Type B pancreatic cell (in vitro differentiated cells): ENCODE results near the gene CDHR4. TPM values are rescaled to one million over a fixed set of nuclear protein-coding genes. Genes with fewer than 3 reads are reported as not detected.

Experiments
- DNase-seq: peaks from one replicate; pipeline ENCODE4 v3.0.0; 2021; ENCODE audit warnings: mixed read lengths; ENCODE audit not compliant: unreplicated experiment; ENCODE audit errors: extremely low spot score
- H3K27ac Mint-ChIP-seq: 2 replicates; pipeline ENCODE4 v1.8.0; 2021; ENCODE audit warnings: mild to moderate bottlenecking, mixed read lengths
- H3K27me3 Mint-ChIP-seq: 2 replicates; pipeline ENCODE4 v1.8.0; 2021; ENCODE audit warnings: mixed read lengths
- H3K36me3 Mint-ChIP-seq: 2 replicates; pipeline ENCODE4 v1.8.0; 2021; ENCODE audit warnings: mixed read lengths
- H3K4me1 Mint-ChIP-seq: one replicate; pipeline ENCODE4 v1.8.0; 2021; ENCODE audit warnings: mixed read lengths; ENCODE audit not compliant: unreplicated experiment
- H3K4me3 Mint-ChIP-seq: 2 replicates; pipeline ENCODE4 v1.8.0; 2021; ENCODE audit warnings: mild to moderate bottlenecking, mixed read lengths
- H3K9me3 Mint-ChIP-seq: 2 replicates; pipeline ENCODE4 v1.8.0; 2021; ENCODE audit warnings: mixed read lengths
- total RNA-seq: library from RNA; stranded (reverse); gene quantifications from 2 replicates; pipeline ENCODE4 v1.2.1, GENCODE V29; 2021; ENCODE audit warnings: low replicate concordance
- TF ChIP-seq, protein P1 (sequence below): fragments of 200-600 bp; sonication (generic); conservative IDR thresholded peaks from 2 replicates; pipeline ENCODE4 v1.5.0; 2021; ENCODE audit warnings: antibody characterized with exemption, mild to moderate bottlenecking

Gene CDHR4
- total RNA-seq, 1 donor from 2014 or later, result 0.29 TPM

DNA sequence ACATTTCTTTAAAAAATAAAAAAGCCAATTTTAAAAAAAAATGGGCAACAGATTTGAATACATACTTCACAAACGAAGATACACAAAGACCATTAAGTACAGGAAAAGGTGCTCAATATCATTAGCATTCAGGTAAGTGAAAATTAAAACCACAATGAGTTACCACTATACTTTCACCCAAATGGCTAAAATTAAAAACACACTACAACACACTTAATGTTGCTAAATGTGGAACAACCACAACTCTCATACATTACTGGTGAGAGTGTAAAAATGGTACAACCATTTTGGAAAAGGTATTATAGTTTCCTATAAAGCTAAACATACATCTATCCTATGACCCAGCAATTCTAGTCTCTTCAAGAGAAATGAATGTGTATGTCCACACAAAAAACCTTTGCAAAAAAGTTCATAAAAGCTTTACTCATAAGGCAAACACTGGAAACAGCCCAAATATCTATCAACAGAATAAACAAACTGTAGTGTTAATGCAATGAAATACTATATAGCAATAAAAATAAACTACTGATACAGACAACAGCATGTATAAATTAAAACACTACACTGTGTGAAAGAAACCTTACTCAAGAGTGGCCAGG is 28.2 kb downstream of the CDHR4 start:
- H3K36me3 Mint-ChIP-seq, result peaks cover 3% of the 10 kb centered on the region
- no peak overlapping the region for H3K27ac Mint-ChIP-seq
- no peak overlapping the region for H3K4me3 Mint-ChIP-seq
- DNase-seq, result no peak
- no peaks in the 10 kb centered on the region for H3K9me3 Mint-ChIP-seq
- H3K4me1 Mint-ChIP-seq, result no peaks in the 10 kb centered on the region
- no peaks in the 10 kb centered on the region for H3K27me3 Mint-ChIP-seq
- TF ChIP-seq, protein P1, sequence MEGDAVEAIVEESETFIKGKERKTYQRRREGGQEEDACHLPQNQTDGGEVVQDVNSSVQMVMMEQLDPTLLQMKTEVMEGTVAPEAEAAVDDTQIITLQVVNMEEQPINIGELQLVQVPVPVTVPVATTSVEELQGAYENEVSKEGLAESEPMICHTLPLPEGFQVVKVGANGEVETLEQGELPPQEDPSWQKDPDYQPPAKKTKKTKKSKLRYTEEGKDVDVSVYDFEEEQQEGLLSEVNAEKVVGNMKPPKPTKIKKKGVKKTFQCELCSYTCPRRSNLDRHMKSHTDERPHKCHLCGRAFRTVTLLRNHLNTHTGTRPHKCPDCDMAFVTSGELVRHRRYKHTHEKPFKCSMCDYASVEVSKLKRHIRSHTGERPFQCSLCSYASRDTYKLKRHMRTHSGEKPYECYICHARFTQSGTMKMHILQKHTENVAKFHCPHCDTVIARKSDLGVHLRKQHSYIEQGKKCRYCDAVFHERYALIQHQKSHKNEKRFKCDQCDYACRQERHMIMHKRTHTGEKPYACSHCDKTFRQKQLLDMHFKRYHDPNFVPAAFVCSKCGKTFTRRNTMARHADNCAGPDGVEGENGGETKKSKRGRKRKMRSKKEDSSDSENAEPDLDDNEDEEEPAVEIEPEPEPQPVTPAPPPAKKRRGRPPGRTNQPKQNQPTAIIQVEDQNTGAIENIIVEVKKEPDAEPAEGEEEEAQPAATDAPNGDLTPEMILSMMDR, result no peak

DNA sequence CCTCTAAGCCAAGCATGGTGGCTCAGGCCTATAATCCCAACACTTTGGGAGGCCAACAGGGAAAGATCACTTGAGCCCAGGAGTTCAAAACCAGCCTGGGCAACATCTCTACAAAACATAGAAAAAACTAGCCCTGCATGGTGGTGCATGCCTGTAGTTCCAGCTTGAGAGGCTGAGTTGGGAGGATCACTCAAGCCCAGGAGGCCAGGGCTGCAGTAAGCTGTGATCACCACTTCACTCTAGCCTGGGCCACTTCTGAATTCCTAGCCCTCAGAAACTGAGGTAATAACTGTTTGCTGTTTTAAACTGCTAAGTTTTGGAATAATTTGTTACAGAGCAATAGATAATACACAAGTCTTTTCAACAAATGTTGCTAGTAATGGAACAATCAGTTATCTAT is 29.7 kb downstream of the CDHR4 start:
- no peak for DNase-seq
- H3K27me3 Mint-ChIP-seq, result no peaks in the 10 kb centered on the region
- H3K9me3 Mint-ChIP-seq, result no peaks in the 10 kb centered on the region
- H3K27ac Mint-ChIP-seq, result no peak overlapping the region
- TF ChIP-seq, protein P1, result no peak
- no peaks in the 10 kb centered on the region for H3K4me1 Mint-ChIP-seq
- H3K36me3 Mint-ChIP-seq, result peaks cover 3% of the 10 kb centered on the region
- no peak overlapping the region for H3K4me3 Mint-ChIP-seq

DNA sequence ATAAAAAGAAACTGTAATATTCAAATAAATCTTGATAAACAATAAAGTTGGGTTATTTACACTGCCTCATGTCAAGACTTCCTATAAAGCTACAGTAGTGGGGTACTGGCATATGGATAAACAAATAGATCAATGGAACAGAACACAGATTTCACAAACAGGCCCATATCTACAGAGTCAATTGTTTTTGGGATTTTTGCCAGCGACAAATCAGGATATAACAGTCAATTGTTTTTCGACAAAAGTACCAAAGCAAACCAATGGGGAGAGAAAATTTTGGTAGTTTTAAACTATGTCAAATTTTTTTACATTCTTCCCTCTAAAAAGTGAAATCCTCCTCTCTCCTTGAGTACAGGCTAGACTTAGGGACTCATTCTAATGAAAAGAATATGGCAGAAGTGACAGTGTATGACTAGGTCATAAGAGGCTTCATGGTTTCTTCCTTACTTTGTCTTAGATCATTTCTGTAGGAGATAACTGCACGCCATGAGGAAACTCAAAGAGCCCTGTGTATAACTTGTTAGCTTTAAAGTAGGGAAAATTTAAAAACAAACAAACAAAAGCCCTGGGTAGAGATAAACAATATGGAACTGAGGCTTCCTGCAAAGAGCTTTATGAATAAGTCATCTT is 30.3 kb downstream of the CDHR4 start:
- H3K27ac Mint-ChIP-seq, result no peak overlapping the region

DNA sequence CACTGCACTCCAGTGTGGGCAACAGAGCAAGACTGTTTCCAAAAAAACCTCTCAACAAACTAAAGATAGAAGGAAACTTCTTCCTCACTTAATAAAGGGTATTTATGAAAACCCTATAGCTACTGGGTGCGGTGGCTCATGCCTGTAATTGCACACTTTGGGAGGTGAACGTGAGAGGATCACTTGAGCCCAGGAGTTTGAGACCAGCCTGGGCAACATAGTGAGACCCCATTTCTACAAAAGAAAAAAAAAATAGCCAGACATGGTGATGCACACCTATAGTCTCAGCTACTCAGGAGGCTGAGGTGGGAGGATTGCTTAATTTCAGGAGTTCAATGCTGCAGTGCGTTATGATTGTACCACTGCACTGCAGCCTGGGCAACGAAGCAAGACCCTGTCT is 35.7 kb downstream of the CDHR4 start:
- Mint-ChIP-seq H3K27me3 (no peaks in the 10 kb centered on the region), H3K27ac (no peak overlapping the region), H3K36me3 (peaks cover 4% of the 10 kb centered on the region), H3K9me3 (no peaks in the 10 kb centered on the region), H3K4me3 (no peak overlapping the region), H3K4me1 (no peaks in the 10 kb centered on the region)
- TF ChIP-seq, protein P1, result no peak
- no peak for DNase-seq

More for the DNA sequence above, 30.3 kb downstream of the CDHR4 start:
- no peak for DNase-seq
- Mint-ChIP-seq H3K27me3 (no peaks in the 10 kb centered on the region), H3K36me3 (no peaks in the 10 kb centered on the region), H3K9me3 (no peaks in the 10 kb centered on the region), H3K4me1 (no peaks in the 10 kb centered on the region), H3K4me3 (no peak overlapping the region)
- TF ChIP-seq, protein P1, result no peak

DNA sequence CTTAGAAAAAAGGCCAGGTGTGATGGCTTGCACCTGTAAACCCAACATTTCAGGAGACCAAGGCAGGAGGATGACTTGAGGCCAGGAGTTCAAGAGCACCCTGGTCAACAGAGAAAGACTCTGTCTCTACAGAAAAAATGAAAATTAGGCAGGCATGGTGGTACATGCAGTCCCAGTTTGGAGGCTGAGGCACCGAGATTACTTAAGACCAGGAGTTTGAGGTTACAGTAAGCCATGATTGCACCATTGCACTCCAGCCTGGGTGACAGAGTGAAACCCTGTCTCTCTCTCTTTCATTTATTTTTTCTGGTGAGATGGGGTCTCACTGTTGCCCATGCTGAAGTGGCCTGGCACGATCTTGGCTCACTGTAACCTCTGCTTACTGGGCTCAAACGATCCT is 38.0 kb downstream of the CDHR4 start:
- Mint-ChIP-seq H3K27ac (no peak overlapping the region), H3K4me1 (no peaks in the 10 kb centered on the region), H3K36me3 (peaks cover 4% of the 10 kb centered on the region), H3K27me3 (no peaks in the 10 kb centered on the region), H3K9me3 (no peaks in the 10 kb centered on the region), H3K4me3 (no peak overlapping the region)
- TF ChIP-seq, protein P1, result no peak
- DNase-seq, result no peak
